Smooth muscle cell of the brain vasculature (primary cell): ENCODE measurements around the gene RBSN.

Experiments used
- DNase-seq: peaks from one replicate; pipeline ENCODE4 v3.0.0-alpha.2; 2012; ENCODE audit warnings: low read depth, low spot score

RBSN gene

DNA sequence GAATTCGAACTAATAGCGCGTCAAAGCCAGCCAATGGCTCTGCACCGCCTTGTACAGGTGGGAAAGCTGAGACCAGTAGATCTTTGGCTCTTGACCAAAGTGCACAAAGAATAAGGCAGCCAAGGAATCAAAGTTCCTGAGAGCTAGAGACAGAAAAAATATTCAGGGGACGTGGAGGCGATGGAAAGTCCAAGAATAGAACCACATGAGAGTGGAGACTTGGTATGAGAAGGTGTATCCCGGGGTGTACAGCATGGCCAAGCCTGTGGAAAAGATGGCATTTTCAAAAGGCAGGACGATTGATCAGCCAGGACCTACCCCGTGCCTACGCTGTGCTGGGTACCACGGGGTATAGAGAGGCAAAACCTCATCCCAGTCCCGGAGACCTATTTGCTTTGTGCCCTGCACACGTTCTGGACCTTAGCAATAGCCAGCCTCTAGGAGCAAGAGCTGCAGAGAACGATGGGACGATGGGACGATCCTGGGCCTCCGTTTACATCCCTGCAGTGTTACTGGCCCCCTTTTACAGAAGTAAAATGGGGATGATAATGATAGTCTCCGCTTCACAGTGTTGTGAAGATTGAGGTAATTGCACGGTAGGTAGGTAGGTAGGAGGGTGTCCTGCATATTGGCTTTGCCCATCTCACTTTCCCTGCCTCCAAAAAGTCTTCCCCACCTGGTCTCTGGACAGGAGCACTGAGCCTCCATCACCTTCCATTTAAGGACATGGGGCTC, 583 bp upstream of the RBSN start:
- no peak for DNase-seq

DNA sequence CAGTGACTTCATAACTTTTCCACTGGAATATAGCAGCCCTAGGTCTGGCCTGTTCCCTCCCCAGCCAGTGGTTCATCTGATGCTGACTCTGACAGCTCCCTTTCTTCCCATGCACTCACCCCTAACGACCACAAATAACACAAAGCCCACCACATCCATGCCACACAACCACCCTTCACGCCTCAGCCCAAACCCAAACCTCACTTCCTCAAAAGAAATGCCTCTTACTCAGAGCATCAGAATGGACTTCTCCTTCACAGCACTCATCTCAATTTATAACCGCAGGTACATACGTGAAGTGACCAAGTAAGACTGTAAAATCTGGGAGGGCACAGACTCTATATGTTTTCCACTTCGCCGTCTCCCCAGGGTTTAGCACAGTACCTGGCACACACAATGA, 1.1 kb downstream of the RBSN start:
- no peak for DNase-seq

DNA sequence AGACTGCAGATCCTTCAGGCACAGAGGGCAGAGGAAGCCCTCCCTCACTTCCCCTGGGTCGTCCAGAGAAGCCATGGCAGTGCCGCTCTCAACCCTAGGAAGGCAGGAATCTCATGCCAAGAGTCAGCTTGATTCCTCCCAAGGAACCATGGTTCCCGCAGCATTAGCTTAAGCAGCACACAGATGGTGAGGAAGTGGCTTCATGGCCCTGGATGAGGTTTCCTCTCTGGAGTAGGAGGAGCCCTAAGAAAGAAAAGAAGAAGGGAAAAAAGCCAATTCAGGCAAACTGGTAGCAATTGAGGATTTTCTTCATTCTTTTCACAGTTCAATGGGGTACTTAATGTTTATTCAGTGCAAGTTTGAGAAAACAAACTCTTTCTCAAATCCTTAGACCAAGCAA, 2.9 kb downstream of the RBSN start:
- no peak for DNase-seq

DNA sequence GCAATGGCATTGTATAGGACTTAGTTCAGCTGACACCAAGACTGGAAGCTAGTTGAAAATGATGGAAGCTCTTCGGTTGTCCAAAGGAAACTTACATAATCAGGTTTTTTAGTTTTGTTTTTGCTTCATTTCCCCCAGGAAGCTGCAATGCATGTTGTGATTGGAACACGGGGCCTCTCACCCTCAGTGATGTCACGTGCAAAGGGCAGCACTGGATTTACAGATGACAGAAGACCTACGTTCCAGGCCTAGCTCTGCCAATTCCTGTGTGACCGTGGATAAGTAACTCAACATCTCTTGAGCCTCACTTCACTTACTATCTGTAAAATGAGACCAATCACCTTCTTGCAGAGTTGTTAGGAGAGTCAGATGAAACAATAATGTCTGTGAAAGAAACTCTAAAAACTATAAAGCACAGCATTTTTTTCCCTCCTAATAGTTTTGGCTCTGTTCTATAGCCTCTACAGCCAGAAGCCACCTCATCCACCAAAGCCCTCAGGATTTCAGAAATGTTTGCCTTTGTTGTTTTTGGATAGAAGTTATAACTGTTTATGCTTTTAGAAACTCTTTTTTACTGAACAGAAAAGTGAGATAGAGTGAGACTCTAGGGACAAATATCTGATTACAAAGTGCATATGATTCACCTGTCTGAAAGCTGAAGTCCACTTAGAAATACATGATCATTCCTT, 4.6 kb downstream of the RBSN start:
- DNase-seq, result no peak

DNA sequence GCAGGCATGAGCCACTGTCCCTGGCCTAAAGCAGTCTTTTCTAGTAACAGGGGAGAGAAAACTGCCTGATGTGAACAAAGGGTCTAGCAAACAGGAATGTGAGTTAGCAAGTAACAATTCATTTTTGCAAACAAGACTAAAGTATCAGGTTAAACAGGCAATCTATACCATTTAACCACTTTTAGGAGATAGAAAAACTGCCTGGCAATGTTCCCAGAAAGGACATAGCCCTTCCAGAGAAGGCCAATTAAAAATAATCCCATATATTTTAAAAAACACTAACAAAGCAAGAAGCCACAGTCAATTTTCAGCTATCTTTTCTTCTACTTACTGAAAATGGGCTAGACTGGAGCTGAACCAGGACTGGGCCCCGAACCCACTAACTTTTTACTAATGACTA, 6.3 kb downstream of the RBSN start:
- no peak for DNase-seq

DNA sequence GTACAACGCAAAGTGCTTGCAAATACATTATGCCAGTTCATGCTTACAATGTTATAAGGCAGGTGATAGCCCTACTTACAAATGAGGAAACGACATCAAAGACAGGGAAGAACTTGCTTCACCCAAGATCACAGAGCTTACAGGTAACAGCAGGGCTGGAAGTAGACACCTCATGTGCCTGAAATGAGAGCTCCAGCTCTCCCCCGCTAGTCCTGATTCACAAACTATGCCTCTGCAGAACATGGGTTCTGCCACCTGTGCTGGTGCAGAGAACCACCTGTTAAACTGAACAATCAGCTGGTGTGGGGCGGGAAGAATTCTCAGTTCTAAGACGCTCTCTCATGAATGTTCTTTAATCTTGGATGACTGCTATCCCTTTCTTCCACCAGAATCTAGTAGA, 7.4 kb downstream of the RBSN start:
- no peak for DNase-seq

DNA sequence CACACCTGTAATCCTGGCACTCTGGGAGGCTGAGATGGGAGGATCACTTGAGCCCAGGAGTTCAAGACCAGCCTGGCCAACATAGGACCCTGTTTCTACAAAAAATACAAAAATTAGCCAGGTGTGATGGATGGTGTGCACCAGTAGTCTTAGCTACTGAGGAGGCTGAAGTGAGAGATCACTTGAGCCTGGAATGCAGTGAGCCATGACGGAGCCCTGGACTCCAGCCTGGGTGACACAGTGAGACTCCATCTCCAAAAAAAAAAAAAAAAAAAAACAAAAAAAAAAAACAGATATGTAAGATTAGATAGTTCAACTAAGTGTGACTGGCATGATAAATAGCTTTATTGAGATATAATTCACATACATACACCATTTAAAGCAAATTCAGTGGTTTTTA, 9.7 kb downstream of the RBSN start:
- DNase-seq, result no peak

- no peak for DNase-seq
Measured at GRCh38 chr3:15086699-15087098, 12.2 kb downstream of the RBSN start.

- DNase-seq, result no peak
Measured at GRCh38 chr3:15086263-15086662, 12.7 kb downstream of the RBSN start.

- no peak for DNase-seq
Measured at GRCh38 chr3:15083252-15083651, 15.7 kb downstream of the RBSN start.

DNA sequence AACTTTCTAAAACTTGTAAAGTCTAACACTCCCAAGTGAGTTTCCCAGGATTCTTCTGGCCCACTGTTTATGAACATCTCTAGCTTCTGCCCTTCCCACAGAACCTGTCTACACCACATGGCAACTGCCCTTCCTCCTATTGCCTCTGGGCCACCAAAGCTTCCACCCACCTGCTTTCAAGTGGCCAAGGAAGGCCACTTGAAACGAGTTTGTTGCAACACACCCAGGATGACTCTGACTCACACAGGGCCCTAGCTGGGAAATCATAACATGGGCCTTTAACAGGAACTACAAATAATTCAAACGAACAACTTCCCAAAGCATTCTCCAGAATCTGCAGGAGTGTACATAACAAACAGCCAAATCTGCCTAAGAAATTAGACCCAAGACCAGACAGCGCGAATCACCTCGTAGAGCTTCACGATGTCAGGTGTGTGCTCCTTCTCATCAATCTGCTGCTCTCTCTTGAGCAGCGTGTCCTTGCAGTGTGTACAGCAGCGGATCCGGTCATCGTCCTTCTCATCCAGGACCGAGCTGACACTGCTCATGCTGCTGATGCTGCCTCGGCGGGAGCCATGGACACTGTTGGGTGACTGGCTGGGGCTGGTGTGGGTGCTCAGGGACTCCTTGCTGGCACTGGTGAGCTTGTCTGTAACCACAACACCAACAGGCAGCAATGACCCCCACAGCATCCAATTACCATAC, 16.8 kb downstream of the RBSN start:
- no peak for DNase-seq

DNA sequence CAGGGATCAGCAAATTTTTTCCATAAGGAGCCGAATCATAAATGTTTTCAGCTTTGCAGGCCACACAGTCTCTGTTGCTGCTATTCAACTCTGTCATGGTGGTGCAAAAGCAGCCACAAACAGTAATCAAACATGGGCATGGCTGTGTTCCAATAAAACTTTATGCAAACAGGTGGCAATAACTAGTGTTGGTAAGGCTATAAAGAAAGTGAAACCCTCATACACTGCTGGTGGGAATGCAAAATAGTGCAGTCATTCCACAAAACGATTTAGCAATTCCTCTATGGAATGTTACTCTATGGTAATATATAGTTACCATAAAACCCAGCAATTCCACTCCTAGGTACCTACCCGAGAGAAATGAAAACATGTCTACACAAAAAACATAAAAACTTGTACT, 19.9 kb downstream of the RBSN start:
- DNase-seq, result no peak

DNA sequence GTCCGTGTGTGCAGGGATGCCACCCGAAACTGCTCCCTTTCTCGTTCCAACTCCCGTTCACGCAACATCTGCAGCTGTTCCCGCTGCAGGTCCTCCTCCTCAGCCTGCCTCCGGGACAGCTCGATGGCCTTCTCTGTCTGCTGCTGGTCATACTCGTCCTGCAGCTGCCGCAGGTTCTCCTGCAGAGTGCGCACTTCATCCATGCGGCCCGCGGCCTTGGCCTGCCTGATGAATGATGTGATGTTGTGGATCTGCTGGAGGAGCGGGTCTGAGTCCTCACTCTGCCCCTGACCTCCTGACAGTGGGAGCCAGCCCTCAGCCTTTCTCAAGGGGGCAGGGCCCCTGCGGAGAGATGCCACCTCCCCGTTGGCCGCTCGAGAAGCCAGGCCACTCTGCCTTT, 24.4 kb downstream of the RBSN start:
- DNase-seq, result no peak

GRCh38 chr3:15071699-15072098, 27.2 kb downstream of the RBSN start:
- no peak for DNase-seq

DNA sequence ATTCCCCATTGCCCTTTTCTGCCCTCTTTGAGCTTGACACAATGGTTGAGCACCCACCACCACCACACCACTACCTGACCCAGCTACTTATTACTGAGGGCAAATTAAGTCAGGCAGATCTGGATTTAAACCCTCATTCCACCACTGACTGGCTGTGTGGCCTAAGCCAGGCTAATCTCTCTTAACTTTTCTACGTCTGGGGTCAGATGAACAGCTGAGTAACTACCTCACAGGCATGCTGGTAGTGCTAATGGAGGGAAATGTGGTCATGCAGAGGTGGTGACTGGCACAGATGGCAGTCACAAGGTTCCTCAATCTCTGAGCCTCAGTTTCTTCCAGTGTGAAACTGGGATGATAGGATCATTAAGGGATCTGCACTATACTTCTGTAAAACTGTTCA, 29.5 kb downstream of the RBSN start:
- DNase-seq, result no peak

GRCh38 chr3:15066467-15066866, 32.5 kb downstream of the RBSN start:
- no peak for DNase-seq

DNA sequence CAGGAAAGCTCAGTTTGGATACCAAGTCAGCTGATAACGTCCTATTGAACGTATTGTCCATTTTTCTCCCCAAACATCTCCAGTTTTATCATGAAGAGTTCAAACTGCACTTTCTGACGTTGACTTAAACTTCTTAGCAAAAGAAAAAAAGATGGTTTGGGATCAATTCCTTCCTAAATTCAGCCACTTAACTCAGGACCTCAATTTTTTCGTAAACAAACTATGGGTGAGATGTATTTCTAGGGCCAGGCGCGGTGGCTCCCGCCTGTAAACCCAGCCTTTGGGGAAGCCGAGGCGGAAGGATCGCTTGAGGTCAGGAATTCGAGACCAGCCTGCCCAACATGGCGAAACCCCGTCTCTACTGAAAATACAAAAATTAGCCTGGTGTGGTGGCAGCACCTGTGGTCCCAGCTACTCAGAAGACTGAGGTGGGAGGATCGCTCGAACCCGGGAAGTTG, 33.4 kb downstream of the RBSN start:
- DNase-seq, result no peak

DNA sequence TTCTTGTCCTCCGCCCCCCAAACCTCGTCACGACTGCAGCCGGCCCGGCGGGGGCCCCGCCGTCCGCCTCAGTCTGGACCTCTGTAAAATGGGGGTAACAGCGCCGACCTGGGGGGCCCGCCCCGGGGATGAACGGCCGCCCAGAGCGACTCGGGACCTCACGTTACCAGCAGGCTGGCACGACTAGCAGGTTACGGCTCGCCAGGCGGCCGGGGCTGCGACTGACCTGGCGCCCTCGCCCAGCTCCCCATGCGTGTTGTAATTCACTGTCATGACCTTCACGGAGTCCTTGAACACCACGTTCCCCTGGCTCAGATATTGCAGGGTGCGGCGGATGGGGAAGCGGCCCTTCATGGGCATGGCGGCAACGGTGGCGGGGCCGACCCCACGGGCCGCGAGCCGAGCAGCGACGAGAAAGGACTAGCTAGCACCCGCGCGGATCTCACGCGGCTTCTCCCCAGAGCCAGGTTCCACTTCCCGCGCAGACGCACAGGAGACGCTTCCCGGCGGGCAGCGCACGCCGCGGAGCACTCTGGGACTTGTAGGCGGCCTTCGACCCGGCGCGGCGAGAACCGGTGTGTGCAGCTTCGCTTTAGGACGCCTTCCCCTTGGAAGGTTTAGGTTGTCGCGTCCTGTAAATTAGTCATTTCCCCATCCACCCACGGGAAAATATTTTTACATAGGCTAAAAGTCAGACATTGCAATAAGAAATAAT, 34.0 kb downstream of the RBSN start, which contains the start of gene MRPS25:
Gene MRPS25, minus strand, starts transcription at position 481 of the 715 bp plus-strand sequence. Its CDS starts 121 bp downstream, at position 360.
- peak; percentile 81 for DNase-seq

DNA sequence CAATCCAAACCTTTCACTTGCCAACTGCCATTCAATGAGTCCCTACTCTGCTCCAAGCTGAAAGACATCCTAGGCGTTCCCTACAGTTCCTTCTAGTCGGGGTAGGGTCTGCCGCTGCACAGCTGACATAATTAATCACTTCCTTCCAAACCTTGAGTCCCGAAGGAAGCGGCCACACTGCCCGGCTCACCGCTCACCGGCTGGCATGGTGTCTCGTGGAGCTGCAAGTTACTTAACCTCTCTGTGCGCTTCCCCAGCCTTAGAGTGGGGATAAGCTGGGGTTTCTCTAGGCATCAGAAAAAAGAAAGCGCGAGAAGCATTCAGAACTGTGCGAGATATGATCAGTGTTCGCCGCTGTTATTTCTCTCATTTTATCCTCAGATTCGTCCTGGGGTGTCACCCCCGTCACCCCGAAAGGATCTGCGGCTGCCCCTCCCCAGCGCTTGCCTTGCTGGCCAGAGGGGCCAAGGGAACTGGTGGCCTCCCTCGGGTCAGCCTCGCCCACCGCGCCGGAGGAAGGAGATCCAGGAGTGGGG, 34.6 kb downstream of the RBSN start:
- no peak for DNase-seq

DNA sequence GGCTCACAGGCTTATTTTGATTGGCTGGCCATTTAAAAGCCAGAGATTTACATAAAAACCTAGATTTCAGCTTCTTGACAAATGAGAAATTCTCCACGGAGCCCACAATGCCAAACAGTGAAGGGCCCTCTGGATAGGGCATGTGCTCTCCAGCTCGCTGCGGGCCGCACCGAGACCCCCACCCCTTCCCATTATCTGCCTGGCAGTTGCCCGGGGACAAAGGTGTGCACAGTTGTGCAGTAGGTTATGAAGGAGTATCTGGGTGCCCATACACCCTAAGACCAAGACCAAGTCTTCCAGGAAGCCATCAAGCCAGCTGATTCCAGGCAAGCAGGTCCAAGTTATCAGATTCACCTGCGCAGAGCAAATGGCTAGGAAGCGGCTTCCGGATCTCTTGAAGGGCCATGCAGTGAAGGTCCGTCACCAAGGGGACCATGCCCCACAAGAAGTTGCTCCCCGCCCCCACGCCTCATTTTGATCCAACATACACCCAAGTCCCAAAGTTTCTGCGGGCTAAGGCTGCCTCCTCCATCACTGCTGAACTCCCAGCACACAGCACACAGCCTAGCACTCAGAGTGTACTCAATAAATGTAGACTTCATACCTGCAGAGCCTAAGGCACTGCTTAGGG, 35.2 kb downstream of the RBSN start:
- no peak for DNase-seq

GRCh38 chr3:15063238-15063637, 35.7 kb downstream of the RBSN start:
- no peak for DNase-seq
